ENCODE data around the gene MORC4.

MORC4 gene

DNA sequence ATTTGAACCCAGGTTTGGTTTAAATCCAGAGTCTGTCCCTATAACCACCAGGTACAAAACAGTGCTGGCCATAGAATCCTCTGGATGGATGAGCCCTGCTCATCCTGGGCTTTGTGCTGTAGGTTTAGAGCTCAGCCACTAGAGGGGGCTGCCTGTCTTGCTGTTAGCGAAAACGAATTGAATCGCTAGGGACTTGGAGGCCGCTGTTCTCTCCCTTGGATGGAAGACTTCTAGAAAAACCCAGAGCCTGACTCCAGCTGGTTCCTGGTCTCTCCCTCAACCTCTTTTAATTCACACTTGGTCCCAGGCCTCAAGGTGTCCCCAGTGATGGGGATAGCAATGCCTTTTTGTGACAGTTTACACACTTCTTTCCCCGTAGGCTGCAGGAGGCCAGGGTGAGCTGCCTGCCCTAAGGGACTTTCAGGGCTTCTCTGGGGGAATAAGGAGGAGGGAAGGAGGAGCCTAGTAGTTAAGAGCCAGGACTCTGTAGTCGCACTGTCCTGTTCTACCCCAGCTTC, 105.6 kb downstream of the MORC4 start:
- peak; percentile 51 for DNase-seq (ENCODE audit: low spot score)
- CTCF ChIA-PET: interaction anchor here (0.6 to 2.2 kb wide), 9 partner anchors 11 to 823 kb away, joined by 3 to 6 read pairs (median 3); partner anchors contain the start of gene PRPS1
- POLR2A ChIA-PET (ENCODE audit: low non-redundant PET): no interaction called here
- TF ChIP-seq, protein P1, sequence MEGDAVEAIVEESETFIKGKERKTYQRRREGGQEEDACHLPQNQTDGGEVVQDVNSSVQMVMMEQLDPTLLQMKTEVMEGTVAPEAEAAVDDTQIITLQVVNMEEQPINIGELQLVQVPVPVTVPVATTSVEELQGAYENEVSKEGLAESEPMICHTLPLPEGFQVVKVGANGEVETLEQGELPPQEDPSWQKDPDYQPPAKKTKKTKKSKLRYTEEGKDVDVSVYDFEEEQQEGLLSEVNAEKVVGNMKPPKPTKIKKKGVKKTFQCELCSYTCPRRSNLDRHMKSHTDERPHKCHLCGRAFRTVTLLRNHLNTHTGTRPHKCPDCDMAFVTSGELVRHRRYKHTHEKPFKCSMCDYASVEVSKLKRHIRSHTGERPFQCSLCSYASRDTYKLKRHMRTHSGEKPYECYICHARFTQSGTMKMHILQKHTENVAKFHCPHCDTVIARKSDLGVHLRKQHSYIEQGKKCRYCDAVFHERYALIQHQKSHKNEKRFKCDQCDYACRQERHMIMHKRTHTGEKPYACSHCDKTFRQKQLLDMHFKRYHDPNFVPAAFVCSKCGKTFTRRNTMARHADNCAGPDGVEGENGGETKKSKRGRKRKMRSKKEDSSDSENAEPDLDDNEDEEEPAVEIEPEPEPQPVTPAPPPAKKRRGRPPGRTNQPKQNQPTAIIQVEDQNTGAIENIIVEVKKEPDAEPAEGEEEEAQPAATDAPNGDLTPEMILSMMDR (conservative IDR thresholded peaks at IDR 0.05; ENCODE audit: low read depth): peak; percentile 75
- H3K27ac ChIP-seq: peak overlapping the region; percentile 74

DNA sequence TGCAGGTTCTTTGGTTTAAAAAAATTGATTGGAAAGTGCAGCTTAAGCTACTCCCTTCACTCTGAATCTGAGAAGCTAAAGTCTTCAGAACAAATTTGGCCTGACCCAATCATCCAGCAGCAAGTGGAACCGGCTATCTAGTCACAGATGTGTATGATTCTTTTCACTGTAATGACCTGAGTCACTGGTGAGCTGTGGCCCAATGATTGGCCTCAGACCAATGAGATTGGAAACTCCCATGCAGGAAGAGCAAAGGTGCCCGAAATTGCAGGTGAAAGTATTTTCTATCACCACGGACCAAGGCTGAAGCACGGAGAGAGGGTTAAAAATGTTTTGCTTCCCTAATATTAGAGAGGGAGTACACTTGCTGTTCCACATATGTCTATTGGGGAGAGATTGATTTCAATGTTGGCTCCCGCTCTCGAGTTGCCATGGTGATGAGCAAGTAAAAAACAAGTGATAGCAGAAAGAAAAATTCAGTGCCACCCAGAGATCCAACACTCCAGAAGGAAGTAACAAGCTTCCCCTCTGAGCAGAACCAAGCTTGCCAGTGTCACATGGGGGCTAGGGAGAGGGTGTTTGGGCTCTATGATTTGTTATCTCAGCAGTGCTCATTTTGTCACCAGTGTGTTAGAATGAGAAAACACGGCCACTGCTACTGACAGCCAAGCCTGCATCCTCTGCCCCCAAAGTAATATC, 108.1 kb downstream of the MORC4 start:
- TF ChIP-seq, protein P1 (conservative IDR thresholded peaks at IDR 0.05; ENCODE audit: low read depth): no peak

More for the DNA sequence above, 108.1 kb downstream of the MORC4 start:
- ChIA-PET POLR2A (ENCODE audit: low non-redundant PET) (no interaction called here), CTCF (interaction anchor here (1.1 kb wide), 1 partner anchor 68 kb away, joined by 3 read pairs; no protein-coding TSS in a partner anchor)
- no peak for DNase-seq (ENCODE audit: low spot score)
- H3K27ac ChIP-seq: no peak overlapping the region

Data from RWPE1 (cell line).